Measurements from ENCODE around the gene TRIM22. TPM values are rescaled to one million over a fixed set of nuclear protein-coding genes. Genes with fewer than 3 reads are reported as not detected.
"Not testable (repeated sequence)": the region's sequence is repeated elsewhere in the genome, so short reads cannot be mapped to it uniquely, and the experiment has no call there.

The TRIM22 gene
- total RNA-seq, 1 donor from 2014 or later: 50.9 TPM

DNA sequence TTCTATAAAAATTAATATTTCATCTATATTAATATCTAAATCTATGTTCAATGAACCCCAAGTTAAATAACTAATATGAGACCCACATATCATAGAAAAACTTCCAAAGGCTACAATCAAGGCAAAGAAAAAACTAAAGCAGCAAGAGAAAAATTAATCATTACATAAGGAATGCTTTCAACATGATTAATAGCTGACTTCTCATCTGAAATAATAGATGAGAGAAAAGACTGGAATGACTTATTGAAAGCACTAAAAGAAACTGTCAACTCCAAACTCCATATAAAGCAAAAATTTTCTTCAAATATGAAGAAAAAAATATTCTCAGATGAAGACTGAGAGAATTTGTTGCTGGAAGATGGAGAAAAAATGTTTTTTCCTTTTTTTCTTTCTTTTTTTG is 17.8 kb upstream of the TRIM22 start:
- H3K27ac Mint-ChIP-seq: no peak overlapping the region
- TF ChIP-seq, protein P1, sequence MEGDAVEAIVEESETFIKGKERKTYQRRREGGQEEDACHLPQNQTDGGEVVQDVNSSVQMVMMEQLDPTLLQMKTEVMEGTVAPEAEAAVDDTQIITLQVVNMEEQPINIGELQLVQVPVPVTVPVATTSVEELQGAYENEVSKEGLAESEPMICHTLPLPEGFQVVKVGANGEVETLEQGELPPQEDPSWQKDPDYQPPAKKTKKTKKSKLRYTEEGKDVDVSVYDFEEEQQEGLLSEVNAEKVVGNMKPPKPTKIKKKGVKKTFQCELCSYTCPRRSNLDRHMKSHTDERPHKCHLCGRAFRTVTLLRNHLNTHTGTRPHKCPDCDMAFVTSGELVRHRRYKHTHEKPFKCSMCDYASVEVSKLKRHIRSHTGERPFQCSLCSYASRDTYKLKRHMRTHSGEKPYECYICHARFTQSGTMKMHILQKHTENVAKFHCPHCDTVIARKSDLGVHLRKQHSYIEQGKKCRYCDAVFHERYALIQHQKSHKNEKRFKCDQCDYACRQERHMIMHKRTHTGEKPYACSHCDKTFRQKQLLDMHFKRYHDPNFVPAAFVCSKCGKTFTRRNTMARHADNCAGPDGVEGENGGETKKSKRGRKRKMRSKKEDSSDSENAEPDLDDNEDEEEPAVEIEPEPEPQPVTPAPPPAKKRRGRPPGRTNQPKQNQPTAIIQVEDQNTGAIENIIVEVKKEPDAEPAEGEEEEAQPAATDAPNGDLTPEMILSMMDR (IDR thresholded peaks at IDR 0.05; ENCODE audit: unreplicated experiment): no peak
- H3K36me3 Mint-ChIP-seq: peaks cover 46% of the 10 kb centered on the region
- H3K4me1 Mint-ChIP-seq: no peaks in the 10 kb centered on the region
- DNase-seq (ENCODE audit: low spot score in 2 of 2, unreplicated experiment in 2 of 2): no peak
- no peak overlapping the region for H3K4me3 Mint-ChIP-seq
- no peaks in the 10 kb centered on the region for H3K27me3 Mint-ChIP-seq (ENCODE audit: low read depth)
- H3K9me3 Mint-ChIP-seq: peaks cover 11% of the 10 kb centered on the region

DNA sequence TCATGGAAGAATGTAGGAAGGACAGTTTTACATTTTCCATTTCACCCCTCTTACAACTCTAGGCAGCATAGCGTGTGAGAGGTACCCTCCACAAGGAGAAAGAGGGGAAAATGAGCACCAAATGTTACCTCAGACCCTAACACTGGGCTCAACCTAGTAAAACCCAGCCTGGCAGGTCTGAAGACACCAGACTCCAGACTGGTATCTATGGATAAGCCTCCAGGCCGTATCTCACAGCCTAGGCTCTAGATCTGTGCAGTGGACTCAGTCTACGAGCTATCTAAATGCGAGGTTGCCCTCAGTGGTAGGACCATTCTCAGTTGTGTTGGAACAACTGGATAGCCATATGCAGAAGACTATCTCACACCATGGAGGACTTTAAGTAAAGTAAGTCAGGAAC is 15.2 kb upstream of the TRIM22 start:
- H3K4me1 Mint-ChIP-seq: no peaks in the 10 kb centered on the region
- peaks cover 17% of the 10 kb centered on the region for H3K9me3 Mint-ChIP-seq
- H3K27me3 Mint-ChIP-seq (ENCODE audit: low read depth): no peaks in the 10 kb centered on the region
- H3K36me3 Mint-ChIP-seq: peaks cover 53% of the 10 kb centered on the region
- DNase-seq (ENCODE audit: low spot score in 2 of 2, unreplicated experiment in 2 of 2): no peak
- H3K27ac Mint-ChIP-seq: no peak overlapping the region
- TF ChIP-seq, protein P1 (IDR thresholded peaks at IDR 0.05; ENCODE audit: unreplicated experiment): no peak
- no peak overlapping the region for H3K4me3 Mint-ChIP-seq

DNA sequence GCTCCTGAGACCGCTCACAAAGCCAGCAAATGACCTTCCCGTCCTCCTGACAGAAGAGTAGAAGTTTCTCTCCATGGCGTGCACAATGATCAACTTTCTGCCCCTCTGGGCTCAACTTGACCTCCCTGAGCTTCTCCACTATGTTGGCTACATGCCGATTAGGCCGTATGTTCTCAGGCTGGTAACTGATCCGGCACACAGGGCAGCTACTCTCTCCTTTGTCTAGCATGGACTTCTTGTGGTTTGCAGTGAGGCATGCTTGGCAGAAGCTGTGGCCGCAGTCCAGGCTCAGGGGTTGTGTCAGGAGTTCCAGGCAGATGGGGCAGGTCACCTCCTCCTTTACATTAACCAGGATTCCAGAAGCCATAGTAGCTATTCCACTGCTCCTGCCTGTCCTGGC is 9.8 kb upstream of the TRIM22 start:
- H3K4me3 Mint-ChIP-seq: no peak overlapping the region
- no peak for DNase-seq (ENCODE audit: low spot score in 2 of 2, unreplicated experiment in 2 of 2)
- no peaks in the 10 kb centered on the region for H3K27me3 Mint-ChIP-seq (ENCODE audit: low read depth)
- H3K4me1 Mint-ChIP-seq: peaks cover 14% of the 10 kb centered on the region
- H3K9me3 Mint-ChIP-seq: peaks cover 7% of the 10 kb centered on the region
- TF ChIP-seq, protein P1 (IDR thresholded peaks at IDR 0.05; ENCODE audit: unreplicated experiment): no peak
- peaks cover 53% of the 10 kb centered on the region for H3K36me3 Mint-ChIP-seq
- no peak overlapping the region for H3K27ac Mint-ChIP-seq

DNA sequence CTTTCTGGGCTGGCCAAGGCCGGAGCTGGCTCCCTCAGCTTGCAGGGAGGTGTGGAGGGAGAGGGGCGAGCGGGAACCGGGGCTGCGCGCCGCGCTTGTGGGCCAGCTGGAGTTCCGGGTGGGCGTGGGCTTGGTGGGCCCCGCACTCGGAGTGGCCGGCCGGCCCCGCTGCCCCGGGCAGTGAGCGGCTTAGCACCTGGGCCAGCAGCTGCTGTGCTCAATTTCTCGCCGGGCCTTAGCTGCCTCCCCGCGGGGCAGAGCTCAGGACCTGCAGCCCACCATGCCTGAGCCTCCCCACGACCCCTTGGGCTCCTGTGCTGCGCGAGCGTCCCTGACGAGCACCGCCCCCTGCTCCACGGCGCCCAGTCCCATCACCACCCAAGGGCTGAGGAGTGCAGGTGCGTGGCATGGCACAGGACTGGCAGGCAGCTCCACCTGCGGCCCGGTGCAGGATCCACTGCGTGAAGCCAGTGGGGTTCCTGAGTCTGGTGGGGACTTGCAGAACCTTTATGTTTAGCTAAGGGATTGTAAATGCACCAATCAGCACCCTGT is 6.6 kb upstream of the TRIM22 start:
- Mint-ChIP-seq H3K4me1 (peaks cover 21% of the 10 kb centered on the region), H3K36me3 (peaks cover 38% of the 10 kb centered on the region)
- H3K9me3 Mint-ChIP-seq; DNase-seq (ENCODE audit: low spot score in 2 of 2, unreplicated experiment in 2 of 2); H3K27me3 Mint-ChIP-seq (ENCODE audit: low read depth); H3K27ac Mint-ChIP-seq; H3K4me3 Mint-ChIP-seq: not testable (repeated sequence)

DNA sequence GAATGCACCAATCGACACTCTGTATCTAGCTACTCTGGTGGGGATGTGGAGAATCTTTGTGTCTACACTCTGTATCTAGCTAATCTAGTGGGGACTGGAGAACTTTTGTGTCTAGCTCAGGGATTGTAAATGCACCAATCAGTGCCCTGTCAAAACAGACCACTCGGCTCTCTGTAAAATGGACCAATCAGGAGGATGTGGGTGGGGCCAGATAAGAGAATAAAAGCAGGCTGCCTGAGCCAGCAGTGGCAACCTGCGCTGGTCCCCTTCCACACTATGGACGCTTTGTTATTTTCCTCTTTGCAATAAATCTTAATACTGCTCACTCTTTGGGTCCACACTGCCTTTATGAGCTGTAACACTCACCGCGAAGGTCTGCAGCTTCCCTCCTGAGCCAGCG is 6.0 kb upstream of the TRIM22 start:
- H3K9me3 Mint-ChIP-seq; DNase-seq (ENCODE audit: low spot score in 2 of 2, unreplicated experiment in 2 of 2); H3K27me3 Mint-ChIP-seq (ENCODE audit: low read depth): not testable (repeated sequence)
- Mint-ChIP-seq H3K27ac (peak overlapping the region; percentile 100), H3K4me3 (peak overlapping the region; percentile 90), H3K36me3 (peaks cover 31% of the 10 kb centered on the region), H3K4me1 (peaks cover 21% of the 10 kb centered on the region)

DNA sequence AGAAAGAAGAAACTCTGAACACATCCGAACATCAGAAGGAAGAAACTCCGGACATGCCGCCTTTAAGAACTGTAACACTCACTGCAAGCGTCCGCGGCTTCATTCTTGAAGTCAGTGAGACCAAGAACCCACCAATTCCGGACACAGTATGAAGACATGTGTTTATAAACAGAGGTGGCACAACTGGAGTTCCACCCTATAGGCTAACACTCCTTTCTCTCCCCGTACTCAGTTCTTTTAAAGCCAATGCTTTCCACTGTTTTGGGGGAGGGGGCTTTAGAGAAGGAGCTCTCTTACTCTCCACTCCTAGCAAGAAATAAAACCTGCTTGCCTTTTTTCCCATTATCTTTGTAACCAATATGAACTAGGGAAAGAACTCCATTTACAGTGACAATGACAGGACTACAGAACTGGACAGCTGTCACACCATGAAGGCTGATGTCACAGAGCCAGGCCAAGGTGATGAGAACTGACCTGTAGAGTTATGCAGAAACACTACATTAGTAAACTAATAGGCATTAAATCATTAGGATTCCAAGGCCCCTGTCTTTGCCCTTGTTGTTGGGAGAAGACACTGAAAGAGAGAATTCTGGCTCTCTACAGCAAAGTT is 5.4 kb upstream of the TRIM22 start:
- Mint-ChIP-seq H3K4me3 (peak overlapping the region; percentile 90), H3K4me1 (peaks cover 26% of the 10 kb centered on the region), H3K9me3 (no peaks in the 10 kb centered on the region), H3K36me3 (peaks cover 26% of the 10 kb centered on the region), H3K27me3 (ENCODE audit: low read depth) (no peaks in the 10 kb centered on the region), H3K27ac (peak overlapping the region; percentile 100)
- TF ChIP-seq, protein P1 (IDR thresholded peaks at IDR 0.05; ENCODE audit: unreplicated experiment): no peak
- DNase-seq (ENCODE audit: low spot score in 2 of 2, unreplicated experiment in 2 of 2): no peak

Data from mesothelial cell of epicardium (in vitro differentiated cells).